GM12891 (cell line): ENCODE results near the gene KIF6.

Experiments used
- POLR2A ChIP-seq: IDR thresholded peaks from 2 replicates; pipeline ENCODE4 v1.6.1; 2011; ENCODE audit warnings: low read depth, low read length, control low read depth
- POLR2AphosphoS5 ChIP-seq: IDR thresholded peaks from 2 replicates; pipeline ENCODE4 v1.6.1; 2011; ENCODE audit warnings: low read depth, low read length, control low read depth
- TAF1 ChIP-seq: IDR thresholded peaks from 2 replicates; pipeline ENCODE4 v1.6.1; 2011; ENCODE audit warnings: low read depth, low read length, control low read depth

GRCh38 chr6:39471954-39472659 is 253.1 kb downstream of the KIF6 start:
- no peak for TF ChIP-seq POLR2AphosphoS5
- no peak for TF ChIP-seq POLR2A
- TF ChIP-seq TAF1: no peak
